CD4-positive, alpha-beta T cell treated with Interleukin-10 for 1 hour (primary cell): Measurements from ENCODE around the gene HOXA5.

Experiments used
- DNase-seq: peaks from one replicate; pipeline ENCODE4 v3.0.0-alpha.2; 2020

HOXA5 gene

DNA sequence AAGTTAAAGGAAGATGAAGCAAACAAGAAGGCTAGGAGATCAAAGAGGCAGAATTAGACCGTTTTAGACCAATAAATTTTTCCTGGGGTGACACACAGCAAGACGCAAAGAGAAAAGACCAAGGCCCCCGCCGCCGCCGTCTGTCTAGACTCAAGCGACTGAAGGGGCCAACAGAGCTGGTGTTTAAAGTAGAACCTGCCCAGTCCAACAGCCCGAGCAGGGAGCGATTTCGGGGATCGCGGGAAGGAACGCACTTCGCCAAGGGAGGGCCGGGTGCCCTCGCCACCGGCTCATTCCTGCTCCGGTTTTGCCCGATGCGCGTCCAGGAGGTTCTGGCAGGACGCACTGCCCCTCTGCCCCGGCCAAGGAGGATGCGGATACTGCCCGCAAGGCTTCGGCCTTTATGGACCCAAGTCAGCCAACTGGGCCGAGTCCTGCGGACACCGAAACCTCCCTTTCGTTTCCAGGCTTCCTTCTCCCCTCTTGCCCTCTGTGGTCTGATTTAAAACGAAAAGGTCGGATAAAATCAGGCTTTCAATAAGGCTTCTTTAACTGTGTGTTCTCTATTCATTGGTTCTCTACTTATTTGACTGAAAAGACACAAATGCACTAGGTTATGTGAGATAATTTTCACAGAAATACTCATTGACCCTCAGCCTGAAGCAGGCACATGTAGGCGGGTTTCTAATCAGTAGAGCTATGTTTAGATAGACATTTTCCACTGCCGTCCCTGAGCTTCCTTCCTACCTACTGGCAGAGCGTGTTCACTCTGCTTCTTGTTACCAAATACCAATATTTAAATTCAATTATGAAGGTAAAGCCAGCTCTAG, 15.2 kb upstream of the HOXA5 start:
- no peak for DNase-seq

DNA sequence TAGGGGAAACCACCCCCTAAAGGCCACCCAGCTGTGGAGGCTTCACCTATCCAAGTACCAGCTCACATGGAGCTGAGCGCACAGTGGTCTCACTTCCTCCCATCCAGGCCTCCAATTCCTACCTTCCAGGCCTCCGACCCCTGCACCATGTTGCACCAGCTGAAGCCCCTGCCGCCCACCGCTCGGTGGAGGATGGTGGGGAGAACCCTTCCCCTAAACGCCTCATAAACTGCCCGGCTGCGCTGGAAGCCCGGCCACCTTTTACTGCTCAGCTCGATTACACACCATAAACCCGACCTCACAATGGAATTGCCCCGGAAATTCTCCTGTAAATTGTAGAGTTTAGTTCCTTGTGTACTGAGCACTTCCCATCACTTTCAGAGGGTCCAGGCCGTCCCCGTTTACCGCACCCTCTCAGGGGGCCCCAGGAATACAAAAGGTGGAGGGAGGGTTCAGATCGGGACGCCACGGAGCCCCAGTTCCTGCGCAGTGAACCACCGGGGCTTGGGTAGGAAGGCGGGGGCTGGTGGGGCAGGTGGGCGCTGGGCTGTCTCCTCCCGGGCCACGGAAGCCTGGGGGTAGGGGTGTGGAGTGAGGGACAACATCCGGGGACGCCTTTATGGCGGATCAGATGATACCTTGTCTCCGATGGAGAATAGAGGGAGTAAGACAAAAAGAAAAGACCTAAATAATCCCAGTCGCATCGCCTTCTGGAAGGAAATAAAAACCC, 14.4 kb upstream of the HOXA5 start:
- DNase-seq: no peak

DNA sequence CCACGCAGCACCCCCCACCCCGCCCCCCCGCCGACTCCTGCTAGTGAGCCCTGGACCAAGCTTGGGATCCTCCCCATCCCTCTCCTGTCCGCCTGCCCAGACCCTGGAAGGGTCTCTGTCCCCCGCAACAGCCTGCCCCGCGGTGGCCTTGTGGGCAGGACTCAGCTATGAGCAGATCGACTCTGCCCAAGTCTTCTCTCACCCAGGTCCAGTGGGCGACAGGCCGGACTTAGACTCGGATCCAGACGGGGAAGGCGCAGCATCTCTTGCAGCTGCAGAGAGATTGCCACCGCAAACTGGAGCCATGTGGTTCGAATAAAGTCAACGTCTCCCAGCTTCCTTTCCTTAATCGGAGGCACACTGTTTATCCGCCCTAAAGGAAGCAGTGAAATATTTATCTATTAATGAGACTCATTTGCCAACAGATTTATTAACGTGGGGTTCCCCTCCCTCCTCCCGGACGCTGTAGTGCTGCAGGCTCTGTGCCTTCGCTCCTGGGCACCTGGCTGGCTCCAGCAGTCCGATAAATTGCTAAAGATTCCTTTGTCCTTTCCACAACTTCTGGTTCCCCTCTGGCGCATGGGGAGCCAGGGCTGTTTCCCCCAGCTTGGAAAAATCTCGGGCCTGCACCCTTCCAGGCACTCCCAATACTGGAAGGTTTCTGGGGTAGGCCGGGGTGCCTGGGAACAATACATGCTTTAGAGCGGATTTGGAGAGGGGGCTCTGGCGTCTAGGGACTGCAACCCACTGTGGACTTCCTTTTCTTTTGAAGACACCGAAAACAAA, 13.6 kb upstream of the HOXA5 start:
- DNase-seq: no peak

DNA sequence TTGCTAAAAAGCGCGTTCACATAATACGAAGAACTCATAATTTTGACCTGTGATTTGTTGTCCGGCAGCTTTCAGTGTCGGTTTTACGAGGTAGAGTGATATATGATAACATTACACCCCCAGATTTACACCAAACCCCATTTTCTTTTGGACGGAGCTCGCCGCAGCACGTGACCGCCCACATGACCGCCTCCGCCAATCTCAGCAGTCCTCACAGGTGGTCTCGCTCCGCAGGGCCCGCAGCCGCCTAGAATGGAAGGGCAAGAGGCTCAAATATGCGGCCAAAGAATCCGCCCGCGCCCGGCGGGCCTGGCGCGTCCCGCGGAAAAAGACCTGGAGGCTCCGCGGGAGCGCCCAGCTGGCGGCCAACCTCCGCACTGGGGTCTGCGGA, 13.0 kb upstream of the HOXA5 start, which contains the start of gene HOXA7:
HOXA7 (minus strand) TSS at position 168 of the 391 bp plus-strand sequence; CDS start at position 38, 130 bp downstream.
- no peak for DNase-seq

DNA sequence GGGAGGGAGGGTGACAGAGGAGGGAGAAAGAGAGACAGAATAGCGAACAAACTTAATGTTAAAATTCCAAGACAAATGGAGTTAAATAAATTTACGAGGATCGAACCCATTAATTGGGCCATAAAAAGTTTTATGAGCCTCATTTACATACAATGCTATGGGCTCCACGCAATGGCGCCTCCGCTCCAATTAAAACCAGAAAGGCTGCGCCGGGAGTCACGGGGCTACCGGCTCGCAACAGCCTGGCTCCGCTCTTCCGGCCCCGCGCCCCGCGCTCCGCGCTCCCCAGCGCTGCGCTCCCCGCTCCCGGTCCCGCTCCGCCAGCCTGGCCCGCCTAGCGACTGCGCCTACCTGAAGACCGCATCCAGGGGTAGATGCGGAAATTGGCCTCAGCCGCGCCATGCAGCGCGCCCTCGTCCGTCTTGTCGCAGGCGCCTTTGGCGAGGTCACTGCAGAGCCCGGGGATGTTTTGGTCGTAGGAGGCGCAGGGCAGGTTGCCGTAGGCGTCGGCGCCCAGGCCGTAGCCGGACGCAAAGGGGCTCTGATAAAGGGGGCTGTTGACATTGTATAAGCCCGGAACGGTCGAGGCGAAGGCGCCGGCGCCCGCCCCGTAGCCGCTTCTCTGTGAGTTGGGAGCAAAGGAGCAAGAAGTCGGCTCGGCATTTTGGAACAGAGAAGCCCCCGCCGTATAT, 12.5 kb upstream of the HOXA5 start:
- DNase-seq: no peak

DNA sequence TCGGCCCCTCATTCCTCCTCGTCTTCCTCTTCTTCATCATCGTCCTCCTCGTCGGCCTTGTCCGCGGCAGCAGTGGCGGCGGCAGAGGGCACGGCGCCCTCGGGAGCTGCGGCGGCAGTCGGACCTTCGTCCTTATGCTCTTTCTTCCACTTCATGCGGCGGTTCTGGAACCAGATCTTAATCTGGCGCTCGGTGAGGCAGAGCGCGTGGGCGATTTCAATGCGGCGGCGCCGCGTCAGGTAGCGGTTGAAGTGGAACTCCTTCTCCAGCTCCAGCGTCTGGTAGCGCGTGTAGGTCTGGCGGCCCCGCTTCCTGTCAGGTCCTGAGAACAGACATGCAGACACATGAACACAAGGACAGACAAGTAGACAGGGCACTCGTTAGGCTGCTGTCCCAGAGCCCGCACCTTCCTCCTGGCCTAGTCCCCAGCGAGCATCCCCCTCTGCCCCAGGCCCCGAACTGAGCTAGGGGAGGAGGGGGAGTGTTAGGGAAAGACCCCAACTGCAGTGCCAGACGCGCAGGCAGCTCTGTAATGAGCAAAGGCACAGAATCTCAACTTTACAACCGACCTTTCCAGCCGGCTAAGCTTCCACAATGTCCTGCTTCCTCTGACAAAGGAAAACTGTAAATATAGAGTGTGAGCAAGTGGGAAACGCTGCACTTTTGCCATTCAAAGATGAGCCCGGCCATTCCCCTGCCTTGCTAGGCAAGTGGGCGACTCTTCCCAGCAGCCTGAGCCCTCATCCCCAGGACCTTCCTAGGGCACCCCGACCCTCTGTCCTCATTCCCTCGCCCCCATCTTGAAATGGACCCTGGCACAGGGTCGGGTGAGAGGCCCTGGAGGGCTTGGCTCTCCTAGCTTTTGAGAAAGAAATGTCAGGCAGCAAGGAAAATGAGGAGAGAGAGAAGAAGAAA, 11.7 kb upstream of the HOXA5 start:
- no peak for DNase-seq

DNA sequence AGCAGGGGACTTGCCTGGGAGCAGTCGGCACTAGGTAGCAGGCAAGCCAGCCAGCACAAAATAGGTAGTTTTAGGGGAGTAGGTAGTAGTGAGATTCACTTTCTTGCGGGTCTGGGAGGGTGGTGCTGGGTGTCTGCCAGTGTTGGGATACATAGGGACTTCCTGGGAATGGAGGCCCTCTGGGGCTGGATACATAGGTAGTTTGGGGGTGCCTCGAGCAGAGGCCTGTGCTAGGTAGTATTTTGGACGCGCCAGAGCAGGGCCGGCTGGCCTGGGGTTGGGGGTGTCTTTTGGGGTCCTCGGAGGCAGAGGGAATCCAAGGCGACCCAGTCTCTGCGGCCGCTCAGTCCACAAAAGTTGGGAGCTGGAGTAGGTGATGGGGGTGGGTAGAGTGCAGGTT, 10.9 kb upstream of the HOXA5 start:
- DNase-seq: no peak

DNA sequence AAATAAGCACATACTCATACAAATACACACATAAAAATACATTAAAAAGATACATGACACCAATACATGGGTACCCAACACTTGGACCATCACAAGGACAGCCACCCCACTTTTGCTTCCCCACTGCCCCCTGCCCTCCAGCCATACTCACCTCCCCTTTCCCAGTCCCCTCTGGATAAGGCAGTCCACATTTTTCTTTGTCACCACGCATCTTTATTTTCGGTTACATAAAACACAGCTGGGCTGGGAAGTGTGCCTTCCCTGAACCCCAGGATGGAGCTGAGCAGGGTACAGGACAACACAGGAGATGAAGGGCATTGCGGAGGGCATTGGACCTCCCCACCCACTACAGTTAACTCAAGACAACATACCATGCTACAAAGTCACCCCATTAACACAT, 10.0 kb upstream of the HOXA5 start:
- DNase-seq: no peak

DNA sequence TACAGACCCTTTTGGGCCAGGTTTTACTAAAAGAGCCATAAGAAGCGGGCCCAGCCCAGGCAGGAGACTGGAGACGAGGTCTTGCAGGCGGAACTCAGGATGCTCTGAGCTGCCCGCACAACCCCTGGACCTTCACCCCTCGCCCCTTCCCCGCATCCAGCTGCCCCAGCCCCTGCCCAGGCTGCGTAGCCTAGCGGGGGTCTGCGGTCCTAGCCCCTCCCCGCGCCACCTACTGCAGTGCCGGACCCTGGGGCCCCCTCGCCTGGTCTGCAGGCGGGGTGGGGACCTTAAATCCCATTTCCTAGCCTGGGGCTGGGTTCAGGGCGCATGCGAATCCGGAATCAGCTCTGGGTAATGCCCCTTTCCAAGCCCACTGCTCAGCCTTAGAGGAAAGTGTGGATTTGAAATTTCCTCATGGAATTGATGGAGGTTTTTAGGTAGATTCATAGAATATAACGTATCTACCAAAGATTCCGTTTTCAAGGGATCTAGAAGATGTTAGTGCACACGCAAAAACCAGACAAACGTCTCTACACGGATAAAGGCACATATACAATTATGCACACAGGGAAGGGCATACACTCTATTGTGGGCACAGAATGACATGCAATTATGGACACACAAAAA, 9.4 kb upstream of the HOXA5 start:
- DNase-seq: no peak

DNA sequence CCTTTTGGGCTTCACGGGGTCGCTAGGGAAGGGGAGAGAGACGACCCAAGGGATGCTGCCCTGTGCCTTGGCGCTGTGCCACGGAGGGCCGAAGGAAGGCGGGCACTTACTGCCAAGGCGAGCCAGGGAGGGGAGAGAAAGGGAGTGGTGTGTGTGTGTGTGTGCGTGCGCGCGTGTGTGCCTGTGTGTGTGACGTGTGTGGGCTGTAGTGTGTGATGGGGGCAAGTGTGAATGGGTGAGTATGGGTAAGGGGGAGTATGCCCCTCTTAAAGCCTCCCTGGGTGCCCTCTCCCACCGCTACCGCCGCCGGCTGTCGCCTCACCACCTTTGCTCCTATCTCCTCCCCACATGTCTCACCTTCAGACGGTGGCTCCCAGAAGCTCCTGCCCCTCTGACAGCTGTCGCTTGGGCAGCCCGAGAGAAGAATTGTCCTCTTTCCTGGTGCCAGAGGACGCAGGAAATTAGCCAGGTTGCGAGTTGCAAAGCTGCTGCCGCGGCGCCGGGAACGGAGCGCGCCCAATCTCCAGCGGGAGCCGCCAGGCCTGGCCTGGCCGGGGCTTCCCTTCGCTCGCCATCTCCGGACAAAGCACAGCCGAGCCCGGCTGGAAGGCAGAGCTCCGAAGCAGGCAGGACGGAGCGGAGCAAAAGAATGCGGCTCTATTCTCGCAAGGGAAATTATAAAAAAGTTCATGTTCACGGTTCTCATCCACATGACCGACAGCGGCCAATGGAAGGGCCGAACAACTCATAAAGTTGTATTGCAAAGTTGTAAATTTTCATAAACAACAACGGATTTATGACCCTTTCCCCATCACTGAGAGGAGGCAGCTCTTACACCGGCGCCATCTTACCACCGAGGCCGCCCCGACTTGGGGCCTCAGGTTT, 8.7 kb upstream of the HOXA5 start, which contains the start of gene HOXA3:
HOXA3 (minus strand) TSS at position 653 of the 885 bp plus-strand sequence. CDS start 41,943 bp downstream, outside the sequence.
- DNase-seq: no peak

DNA sequence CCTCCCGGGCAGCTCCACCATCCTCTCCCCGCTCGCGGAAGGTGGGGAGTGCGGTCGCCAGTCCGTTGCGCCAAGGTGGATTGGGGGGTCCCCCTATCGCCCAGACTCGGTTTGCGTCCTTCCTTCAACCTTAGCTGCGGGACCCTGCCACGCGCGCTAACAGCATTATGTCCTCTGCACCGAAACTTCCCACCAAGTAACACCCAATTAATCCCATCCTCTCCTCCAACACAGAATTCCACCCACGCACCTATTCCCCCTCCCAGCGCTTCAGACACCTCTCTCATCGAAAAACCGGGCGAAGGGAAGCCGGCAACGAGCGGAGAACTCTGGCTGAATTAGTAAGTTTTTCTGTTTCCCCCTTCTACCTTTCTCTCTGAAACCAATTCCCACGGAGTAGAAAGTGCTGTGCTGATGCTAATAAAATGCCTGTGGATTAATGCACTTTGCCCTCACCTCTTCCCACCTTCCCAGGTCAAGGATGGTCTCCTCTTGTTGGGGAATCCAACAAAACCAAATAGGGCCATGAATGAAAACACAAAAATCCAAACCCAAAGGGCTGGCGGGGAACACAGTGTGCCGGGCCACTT, 8.0 kb upstream of the HOXA5 start:
- no peak for DNase-seq

DNA sequence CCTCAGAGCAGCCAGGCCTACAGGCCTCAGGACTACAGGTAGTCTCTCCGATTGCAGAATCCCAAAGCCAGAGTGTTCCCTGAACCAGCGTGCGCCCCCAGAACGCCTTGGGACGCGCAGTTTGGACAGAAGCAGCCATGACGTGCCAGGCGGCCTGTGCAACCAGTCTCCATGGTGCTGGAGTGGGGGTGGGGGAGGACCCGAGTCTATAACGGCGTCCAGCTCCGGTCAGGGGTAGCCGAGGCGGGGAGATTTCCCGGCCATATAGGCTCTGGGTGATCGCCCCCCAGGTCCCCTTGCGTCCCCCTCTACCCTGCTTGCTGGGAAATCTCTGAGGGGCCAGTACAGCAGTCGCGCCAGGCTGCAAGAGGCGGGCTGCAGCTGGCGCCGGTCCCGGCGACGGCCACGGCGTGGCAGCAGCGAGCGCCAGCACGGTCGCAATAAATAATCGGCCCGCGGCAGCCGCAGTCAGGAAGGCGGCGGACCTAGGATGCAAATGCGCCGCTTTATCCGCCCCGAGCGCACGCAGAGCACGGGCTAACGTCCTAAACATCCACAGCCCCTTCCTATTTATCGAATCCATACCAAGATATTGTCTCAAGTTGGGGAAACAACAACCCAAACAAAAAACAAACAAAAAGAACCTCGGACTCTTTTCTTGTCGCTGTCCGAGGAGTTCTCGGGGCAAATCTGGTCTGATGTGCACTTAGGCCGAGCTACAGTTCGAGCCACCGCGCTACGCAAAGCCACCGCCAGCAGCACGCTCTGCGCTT, 7.3 kb upstream of the HOXA5 start:
- peak; percentile 66 for DNase-seq

DNA sequence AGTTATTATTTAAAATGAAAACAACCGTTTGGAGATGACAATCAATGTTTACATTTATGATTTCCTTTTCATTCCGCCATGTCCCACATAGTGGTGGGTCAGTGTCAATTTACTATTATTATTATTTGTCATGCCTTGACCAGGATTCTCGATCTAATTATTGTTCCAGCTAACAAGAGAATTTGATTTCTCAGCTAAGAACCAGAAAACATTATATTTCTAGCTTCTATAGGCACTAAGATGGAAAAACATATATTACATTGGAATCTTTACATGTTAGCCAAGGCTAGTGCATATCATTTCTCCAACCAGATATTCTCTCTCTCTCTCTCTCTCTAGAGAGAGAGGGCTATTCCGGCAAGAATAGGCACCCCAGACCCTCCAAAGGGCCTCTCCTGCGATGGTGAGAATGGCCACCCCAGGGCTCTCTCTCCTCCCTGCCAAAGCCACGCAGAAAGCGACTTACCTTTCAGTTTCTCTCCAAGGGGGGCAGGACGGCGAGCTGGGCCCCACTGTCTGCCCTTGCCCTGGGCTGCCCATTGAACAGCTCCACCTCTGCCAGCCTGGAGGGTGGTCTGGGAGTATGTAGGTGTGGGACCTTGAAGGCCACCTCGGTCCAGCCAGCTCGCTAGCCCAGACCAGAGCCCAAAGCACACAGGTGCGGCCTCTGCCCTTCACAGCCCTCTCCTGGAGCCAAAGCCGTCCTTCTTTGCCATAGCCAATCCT, 6.5 kb upstream of the HOXA5 start:
- no peak for DNase-seq

DNA sequence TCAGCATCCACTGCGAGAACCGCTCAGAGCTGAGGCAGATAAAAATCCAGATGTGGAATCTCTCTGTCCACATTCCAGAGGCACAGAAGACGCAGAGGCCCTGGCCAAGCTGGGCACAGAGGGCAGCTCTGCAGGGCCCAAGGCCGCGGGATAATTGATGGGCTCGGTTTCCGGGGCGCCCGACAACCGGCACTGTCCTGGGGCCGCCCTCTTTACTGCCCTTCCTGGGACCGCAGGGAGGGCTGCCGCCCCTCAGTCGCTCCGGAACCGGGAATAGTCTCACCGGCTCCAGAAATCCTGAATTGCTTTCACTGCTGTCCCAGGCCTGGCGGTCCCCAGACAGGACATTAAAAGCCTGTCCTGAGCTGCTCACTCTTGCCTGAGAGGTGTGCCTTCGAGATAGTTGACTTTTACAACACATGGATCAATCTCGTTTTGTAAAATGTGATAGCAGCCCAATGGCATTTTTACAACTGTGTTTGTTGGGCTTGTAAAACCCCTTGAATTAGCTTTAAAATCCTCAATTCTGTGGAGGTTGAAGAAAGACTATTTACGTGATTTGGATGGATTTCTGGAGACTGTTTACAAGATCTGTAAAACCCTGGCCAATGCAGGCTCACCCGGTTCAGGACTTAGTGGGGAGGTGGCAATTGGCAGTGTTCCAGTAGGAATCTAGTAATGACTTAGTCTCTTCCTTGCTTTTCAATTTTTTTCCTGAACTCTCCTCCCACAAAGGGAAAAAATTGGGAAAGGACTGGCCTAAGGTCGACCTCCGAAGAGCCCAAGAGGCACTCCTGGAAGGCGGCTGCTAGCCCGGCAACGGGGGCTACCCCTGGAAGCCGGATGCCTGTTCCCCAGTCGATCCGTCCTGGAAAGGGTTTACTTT, 5.5 kb upstream of the HOXA5 start:
- DNase-seq: no peak

DNA sequence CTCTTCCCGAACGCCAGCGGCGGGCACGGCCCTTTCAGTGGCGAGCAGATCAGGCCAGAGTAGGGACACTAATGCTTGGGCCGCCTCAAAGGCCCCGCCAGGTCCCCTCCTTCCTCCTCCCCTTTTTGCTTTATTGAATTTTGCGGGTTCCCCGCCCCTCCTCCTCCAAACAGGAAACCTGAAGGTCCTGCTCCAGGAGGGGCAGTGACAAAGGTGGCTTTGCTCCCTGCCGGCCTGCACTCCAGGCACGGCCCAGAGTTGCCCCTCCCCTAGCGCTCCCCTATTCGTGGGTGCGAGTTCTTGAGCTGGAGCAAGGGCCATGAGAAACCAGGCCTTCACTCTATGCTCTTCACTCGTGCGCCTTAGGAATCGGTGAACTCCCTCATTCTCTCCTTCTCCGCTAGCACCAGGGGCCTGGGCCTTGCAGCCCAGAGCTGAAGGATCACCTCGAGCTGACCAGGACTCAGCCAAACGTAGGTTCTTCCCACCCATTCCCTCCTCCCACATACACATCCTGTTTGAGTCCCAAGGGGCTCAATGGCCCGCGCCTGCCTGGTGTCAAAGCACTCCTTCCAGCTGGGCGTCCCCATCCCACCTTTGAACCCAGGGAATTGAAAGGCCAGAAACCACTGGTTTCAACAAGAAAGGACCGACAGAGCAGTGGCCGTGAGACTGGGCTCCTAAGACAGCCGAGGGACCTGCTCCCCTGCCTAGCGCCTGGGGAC, 4.7 kb upstream of the HOXA5 start:
- DNase-seq: no peak
